Esophagus muscularis mucosa (tissue), 3 donors: ENCODE measurements around the gene TMEM248.

Experiments used
- CTCF ChIP-seq, 3 experiments: fragments of 200-600 bp in 2 of 3; fragments of 450-650 bp in 1 of 3; sonication (generic) in 2 of 3; IDR thresholded peaks; one replicate each; pipeline ENCODE4 v1.5.1; 2017 to 2019; ENCODE audit warnings: antibody characterized with exemption in 3 of 3, mild to moderate bottlenecking in 2 of 3, moderate library complexity in 1 of 3
- POLR2A ChIP-seq: fragments of 450-650 bp; IDR thresholded peaks from one replicate; pipeline ENCODE4 v1.6.1; 2017; ENCODE audit warnings: antibody characterized with exemption, moderate library complexity, mild to moderate bottlenecking, low read depth

GRCh38 chr7:66946545-66946944 is 25.5 kb downstream of the TMEM248 start:
- TF ChIP-seq CTCF (IDR thresholded peaks at IDR 0.05) (no peak), POLR2A (no peak)
